ENCODE data around the gene IQCK. TPM values are rescaled to one million over a fixed set of nuclear protein-coding genes. Genes with fewer than 3 reads are reported as not detected.

Gene IQCK
- polyA plus RNA-seq, 3 donors = 0.52 to 1.2 (median 0.58) TPM

- Histone ChIP-seq H3K9me3 (replicated peaks in 1 of 2; ENCODE audit: control insufficient read depth in 1 of 2, insufficient read depth in 1 of 2, low read length in 2 of 2) (no peaks in the 10 kb centered on the region), H4K20me1 (ENCODE audit: insufficient read depth, low read length) (no peaks in the 10 kb centered on the region), H3K4me2 (replicated peaks; ENCODE audit: extremely low read depth, low read length, poor library complexity, severe bottlenecking) (no peak overlapping the region), H3K4me1 (ENCODE audit: control insufficient read depth in 1 of 2, insufficient read depth in 2 of 2, low read length in 2 of 2) (no peaks in the 10 kb centered on the region), H3K36me3 (replicated peaks in 1 of 2; ENCODE audit: control insufficient read depth in 1 of 2, insufficient read depth in 2 of 2, low read length in 2 of 2) (no peaks in the 10 kb centered on the region), H3K4me3 (replicated peaks in 1 of 3; ENCODE audit: low read depth in 2 of 3, low read length in 3 of 3) (no peak overlapping the region), H3K27me3 (ENCODE audit: control insufficient read depth in 2 of 2, insufficient read depth in 2 of 2, low read length in 2 of 2) (no peaks in the 10 kb centered on the region), H3K79me2 (ENCODE audit: insufficient read depth, low read length) (no peaks in the 10 kb centered on the region), H3K27ac (ENCODE audit: low read depth in 1 of 2, low read length in 2 of 2) (no peak overlapping the region), H2AFZ (ENCODE audit: insufficient read depth, low read depth, low read length, poor library complexity, severe bottlenecking) (no peak overlapping the region), H3K9ac (ENCODE audit: insufficient read depth, low read length, poor library complexity, severe bottlenecking) (no peak overlapping the region)
- H3K9me3 Mint-ChIP-seq = no peaks in the 10 kb centered on the region
- WGBS (ENCODE audit: insufficient coverage) = 88% methylated on average over 2 of the region's 3 CpGs
- no peaks in the 10 kb centered on the region for H3K36me3 Mint-ChIP-seq
- H3K27me3 Mint-ChIP-seq (ENCODE audit: low read depth in 3 of 3) = peaks cover 0 to 3% (median 2%) of the 10 kb centered on the region in 3 donors
- DNase-seq = no peak
- no peak overlapping the region for H3K4me3 Mint-ChIP-seq
- intact Hi-C loops (cut with micrococcal nuclease) = no loop called here
- no peak for TF ChIP-seq CTCF (IDR thresholded peaks at IDR 0.05)
- H3K27ac Mint-ChIP-seq = no peak overlapping the region
- H3K4me1 Mint-ChIP-seq = peaks cover 3% of the 10 kb centered on the region
Measured at GRCh38 chr16:19840524-19841110, 122.5 kb downstream of the IQCK start.

- 83% methylated on average over 1 of the region's 3 CpGs for WGBS (ENCODE audit: insufficient coverage)
Measured at GRCh38 chr16:19841184-19841583, 123.1 kb downstream of the IQCK start.

More at GRCh38 chr16:19841184-19841583, 123.1 kb downstream of the IQCK start:
- no peaks in the 10 kb centered on the region for H3K9me3 Mint-ChIP-seq
- Histone ChIP-seq H3K4me2 (replicated peaks; ENCODE audit: extremely low read depth, low read length, poor library complexity, severe bottlenecking) (no peak overlapping the region), H3K9me3 (replicated peaks in 1 of 2; ENCODE audit: control insufficient read depth in 1 of 2, insufficient read depth in 1 of 2, low read length in 2 of 2) (no peaks in the 10 kb centered on the region), H3K27me3 (ENCODE audit: control insufficient read depth in 2 of 2, insufficient read depth in 2 of 2, low read length in 2 of 2) (no peaks in the 10 kb centered on the region), H3K9ac (ENCODE audit: insufficient read depth, low read length, poor library complexity, severe bottlenecking) (no peak overlapping the region), H3K36me3 (replicated peaks in 1 of 2; ENCODE audit: control insufficient read depth in 1 of 2, insufficient read depth in 2 of 2, low read length in 2 of 2) (no peaks in the 10 kb centered on the region), H3K79me2 (ENCODE audit: insufficient read depth, low read length) (no peaks in the 10 kb centered on the region), H3K4me1 (ENCODE audit: control insufficient read depth in 1 of 2, insufficient read depth in 2 of 2, low read length in 2 of 2) (no peaks in the 10 kb centered on the region), H4K20me1 (ENCODE audit: insufficient read depth, low read length) (no peaks in the 10 kb centered on the region), H2AFZ (ENCODE audit: insufficient read depth, low read depth, low read length, poor library complexity, severe bottlenecking) (no peak overlapping the region), H3K4me3 (replicated peaks in 1 of 3; ENCODE audit: low read depth in 2 of 3, low read length in 3 of 3) (no peak overlapping the region), H3K27ac (ENCODE audit: low read depth in 1 of 2, low read length in 2 of 2) (no peak overlapping the region)
- intact Hi-C loops (cut with micrococcal nuclease) = no loop called here
- TF ChIP-seq CTCF (IDR thresholded peaks at IDR 0.05) = no peak
- peaks cover 0 to 3% (median 2%) of the 10 kb centered on the region in 3 donors for H3K27me3 Mint-ChIP-seq (ENCODE audit: low read depth in 3 of 3)
- no peak for DNase-seq
- no peak overlapping the region for H3K27ac Mint-ChIP-seq
- peaks cover under 1% of the 10 kb centered on the region for H3K4me1 Mint-ChIP-seq
- no peaks in the 10 kb centered on the region for H3K36me3 Mint-ChIP-seq
- no peak overlapping the region for H3K4me3 Mint-ChIP-seq
